ENCODE data around the gene DOCK9.

Gene DOCK9

GRCh38 chr13:98947925-98948324, 29.9 kb downstream of the DOCK9 start:
- no peak overlapping the region for H3K4me3 ChIP-seq (ENCODE audit: low read depth, low read length)
- no peak for TF ChIP-seq CTCF (IDR thresholded peaks at IDR 0.05; ENCODE audit: low read depth, low read length)

- no peak overlapping the region for H3K4me3 ChIP-seq (ENCODE audit: low read depth, low read length)
- no peak for TF ChIP-seq CTCF (IDR thresholded peaks at IDR 0.05; ENCODE audit: low read depth, low read length)
These were observed 31.8 kb downstream of the DOCK9 start for GRCh38 chr13:98945863-98946605.

- no peak overlapping the region for H3K4me3 ChIP-seq (ENCODE audit: low read depth, low read length)
- no peak for TF ChIP-seq CTCF (IDR thresholded peaks at IDR 0.05; ENCODE audit: low read depth, low read length)
These were observed 33.5 kb downstream of the DOCK9 start for GRCh38 chr13:98944336-98944735.

GRCh38 chr13:98942997-98943396, 34.9 kb downstream of the DOCK9 start:
- TF ChIP-seq CTCF (IDR thresholded peaks at IDR 0.05; ENCODE audit: low read depth, low read length) = no peak
- no peak overlapping the region for H3K4me3 ChIP-seq (ENCODE audit: low read depth, low read length)

- no peak overlapping the region for H3K4me3 ChIP-seq (ENCODE audit: low read depth, low read length)
- TF ChIP-seq CTCF (IDR thresholded peaks at IDR 0.05; ENCODE audit: low read depth, low read length) = no peak
These were observed 35.4 kb downstream of the DOCK9 start for GRCh38 chr13:98942485-98942884.

- no peak for TF ChIP-seq CTCF (IDR thresholded peaks at IDR 0.05; ENCODE audit: low read depth, low read length)
- no peak overlapping the region for H3K4me3 ChIP-seq (ENCODE audit: low read depth, low read length)
These were observed 36.3 kb downstream of the DOCK9 start for GRCh38 chr13:98941536-98941935.

GRCh38 chr13:98941126-98941525, 36.7 kb downstream of the DOCK9 start:
- no peak overlapping the region for H3K4me3 ChIP-seq (ENCODE audit: low read depth, low read length)
- TF ChIP-seq CTCF (IDR thresholded peaks at IDR 0.05; ENCODE audit: low read depth, low read length) = no peak

Measured in WI38 (cell line).